22Rv1 (cell line): ENCODE data around the gene GARS1.

Experiments used
- CTCF ChIP-seq: fragments of 450-650 bp; IDR thresholded peaks from 2 replicates; pipeline ENCODE4 v1.5.1; 2017; ENCODE audit warnings: mild to moderate bottlenecking
- ZFX ChIP-seq: fragments of 450-650 bp; IDR thresholded peaks from 2 replicates; pipeline ENCODE4 v1.6.1; 2017; ENCODE audit warnings: antibody characterized with exemption, borderline replicate concordance

- TF ChIP-seq CTCF: no peak
- no peak for TF ChIP-seq ZFX
These were observed 23.5 kb downstream of the GARS1 start for GRCh38 chr7:30618080-30618676.
